HG03066 (cell line): ENCODE data around the gene ADAMTS13.

Source experiments
- ATAC-seq: cut with Tn5 transposase; IDR thresholded peaks from one replicate; pipeline ENCODE4 v1.9.1; 2021; ENCODE audit warnings: low read depth; ENCODE audit not compliant: unreplicated experiment

Gene ADAMTS13

GRCh38 chr9:133505186-133505830 lies 83.1 kb downstream of the ADAMTS13 start:
- ATAC-seq, result no peak

DNA sequence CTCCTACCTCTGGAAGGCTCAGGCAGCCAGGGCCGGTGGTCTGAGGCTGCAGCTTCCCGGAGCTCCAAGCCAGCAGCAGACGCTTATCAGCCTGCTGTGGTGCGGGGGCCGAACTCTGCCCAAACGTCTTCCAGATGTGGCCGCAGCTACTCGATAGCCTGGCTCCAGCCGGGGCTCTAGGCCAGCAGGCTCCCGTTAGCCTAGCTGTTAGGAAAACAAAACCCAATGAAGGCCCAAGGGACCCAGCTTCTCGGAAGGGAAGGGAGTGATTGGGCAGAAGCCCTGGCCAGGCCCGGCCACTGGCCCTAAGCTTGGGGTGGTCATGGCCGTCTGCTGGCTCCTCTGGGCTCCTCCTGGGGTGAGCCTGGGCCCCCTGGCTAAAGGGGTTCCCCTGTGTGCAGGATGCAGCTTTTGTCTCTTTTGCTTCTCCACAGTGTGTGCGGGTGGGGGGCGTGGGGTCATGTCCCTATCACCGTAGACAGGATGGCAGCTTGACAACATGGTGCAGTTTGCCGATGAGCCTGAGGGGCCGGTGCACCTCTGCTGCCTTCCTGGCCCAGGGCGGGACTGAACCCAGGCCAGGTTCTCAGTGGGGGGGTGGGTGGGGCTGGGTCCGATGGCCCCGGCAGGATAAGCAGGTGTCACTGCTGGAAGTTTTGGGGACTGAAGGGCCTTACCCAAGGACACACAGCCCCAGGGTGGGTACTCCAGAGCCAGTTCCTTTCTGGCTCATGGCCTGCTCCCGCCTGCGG lies 83.9 kb downstream of the ADAMTS13 start:
- no peak for ATAC-seq

DNA sequence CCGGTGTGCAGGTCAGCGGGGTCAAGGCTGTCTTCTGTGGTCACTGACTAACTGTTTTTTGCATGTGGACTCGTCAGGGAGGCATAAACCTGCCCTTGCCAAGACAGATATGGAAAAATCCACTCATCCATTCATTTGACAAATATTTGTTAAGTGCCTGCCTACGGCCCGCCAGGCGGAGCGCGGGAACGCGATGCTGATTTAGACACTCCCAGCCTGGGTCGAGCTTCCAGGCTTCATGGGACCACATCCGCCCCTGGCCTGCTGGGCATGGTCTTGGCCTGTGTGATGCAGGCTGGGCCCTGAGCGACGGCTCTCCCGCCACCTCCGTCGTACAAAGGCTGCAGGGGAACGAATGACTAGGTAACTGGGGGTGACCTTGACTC lies 84.5 kb downstream of the ADAMTS13 start:
- ATAC-seq, result no peak

- no peak for ATAC-seq
Measured at GRCh38 chr9:133507246-133507965, 85.2 kb downstream of the ADAMTS13 start.

- no peak for ATAC-seq
Measured at GRCh38 chr9:133508046-133508445, 85.9 kb downstream of the ADAMTS13 start.
